ENCODE measurements around the gene TRAPPC4. TPM values are rescaled to one million over a fixed set of nuclear protein-coding genes. Genes with fewer than 3 reads are reported as not detected.
"Not testable (repeated sequence)": the region's sequence is repeated elsewhere in the genome, so short reads cannot be mapped to it uniquely, and the experiment has no call there.

TRAPPC4 gene, protein sequence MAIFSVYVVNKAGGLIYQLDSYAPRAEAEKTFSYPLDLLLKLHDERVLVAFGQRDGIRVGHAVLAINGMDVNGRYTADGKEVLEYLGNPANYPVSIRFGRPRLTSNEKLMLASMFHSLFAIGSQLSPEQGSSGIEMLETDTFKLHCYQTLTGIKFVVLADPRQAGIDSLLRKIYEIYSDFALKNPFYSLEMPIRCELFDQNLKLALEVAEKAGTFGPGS
- total RNA-seq (100 to 1,000 TPM; 154 TPM), polyA plus RNA-seq (125 TPM)

- Mint-ChIP-seq H3K36me3 (peaks cover 6 to 84% (median 12%) of the 10 kb centered on the region in 3 donors), H3K9me3 (no peaks in the 10 kb centered on the region), H3K4me1 (peaks cover 38 to 74% (median 54%) of the 10 kb centered on the region in 3 donors), H3K27ac (peak within 1 kb of the TSS; percentile 97 to 100 (median 100)), H3K4me3 (peak within 1 kb of the TSS; percentile 97 to 100 (median 99)), H3K27me3 (peaks cover 0 to 2% of the 10 kb centered on the region in 2 donors)
- Histone ChIP-seq H3K27me3 (ENCODE audit: insufficient read depth, low read length, poor library complexity, severe bottlenecking) (no peaks in the 10 kb centered on the region), H3K36me3 (ENCODE audit: insufficient read depth, low read length) (peaks cover 45% of the 10 kb centered on the region), H3K4me3 (ENCODE audit: low read length) (peak within 1 kb of the TSS; percentile 83), H3K4me1 (ENCODE audit: insufficient read depth, low read length) (peaks cover 41% of the 10 kb centered on the region), H3K9me3 (ENCODE audit: low read length) (no peaks in the 10 kb centered on the region), H3K27ac (ENCODE audit: low read depth, low read length) (peak within 1 kb of the TSS; percentile 94)
- CTCF ChIA-PET = interaction anchor here (0.6 to 2.9 kb wide), 7 partner anchors 10 to 77 kb away, joined by 3 to 11 read pairs (median 5); partner anchors contain the start of gene CENATAC
- POLR2A ChIA-PET = interaction anchor here (0.6 to 2.9 kb wide), 18 partner anchors 10 to 618 kb away, joined by 3 to 23 read pairs (median 4); partner anchors contain the start of genes C2CD2L, CENATAC, DPAGT1 and HINFP
- DNase-seq = peak; percentile 91 to 97 (median 96)
Measured at GRCh38 chr11:119018074-119018938, at the start of gene TRAPPC4, which contains the start of gene RPS25. TSS of gene TRAPPC4 (plus strand) at chr11:119018766. CDS start at chr11:119018796, 30 bp downstream. TSS of gene RPS25 (minus strand) at chr11:119018343. CDS start at chr11:119018284, 59 bp downstream.

- H3K4me3 Mint-ChIP-seq; H3K4me1 Mint-ChIP-seq; H3K27ac Mint-ChIP-seq; POLR2A ChIA-PET; H3K27me3 ChIP-seq (ENCODE audit: insufficient read depth, low read length, poor library complexity, severe bottlenecking); H3K4me3 ChIP-seq (ENCODE audit: low read length); H3K36me3 Mint-ChIP-seq; H3K36me3 ChIP-seq (ENCODE audit: insufficient read depth, low read length); H3K9me3 Mint-ChIP-seq; H3K27ac ChIP-seq (ENCODE audit: low read depth, low read length); H3K9me3 ChIP-seq (ENCODE audit: low read length); H3K4me1 ChIP-seq (ENCODE audit: insufficient read depth, low read length); DNase-seq: not testable (repeated sequence)
- CTCF ChIA-PET = interaction anchor here (3.1 kb wide), 1 partner anchor 12 kb away, joined by 12 read pairs; the partner anchor contains the start of gene UPK2
- H3K27me3 Mint-ChIP-seq = peaks cover 5 to 21% of the 10 kb centered on the region in 2 donors
Measured at GRCh38 chr11:118969508-118969907, 49.1 kb upstream of the TRAPPC4 start.

- Histone ChIP-seq H3K27me3 (ENCODE audit: insufficient read depth, low read length, poor library complexity, severe bottlenecking) (no peaks in the 10 kb centered on the region), H3K9me3 (ENCODE audit: low read length) (no peaks in the 10 kb centered on the region), H3K4me1 (ENCODE audit: insufficient read depth, low read length) (no peaks in the 10 kb centered on the region), H3K36me3 (ENCODE audit: insufficient read depth, low read length) (no peaks in the 10 kb centered on the region), H3K27ac (ENCODE audit: low read depth, low read length) (no peak within 1 kb of the TSS), H3K4me3 (ENCODE audit: low read length) (no peak within 1 kb of the TSS)
- peaks cover 5 to 35% of the 10 kb centered on the region in 2 donors for H3K27me3 Mint-ChIP-seq
- H3K36me3 Mint-ChIP-seq = peaks cover 0 to 4% (median 0%) of the 10 kb centered on the region in 3 donors
- no peak within 1 kb of the TSS for H3K4me3 Mint-ChIP-seq
- H3K4me1 Mint-ChIP-seq = no peaks in the 10 kb centered on the region
- H3K27ac Mint-ChIP-seq = no peak within 1 kb of the TSS
- no peak for DNase-seq
- ChIA-PET POLR2A (interaction anchor here (0.6 kb wide), 1 partner anchor 28 kb away, joined by 4 read pairs; no protein-coding TSS in a partner anchor), CTCF (no interaction called here)
- no peaks in the 10 kb centered on the region for H3K9me3 Mint-ChIP-seq
Measured at GRCh38 chr11:118971646-118972045, 46.9 kb upstream of the TRAPPC4 start, which contains the start of gene FOXR1. TSS of gene FOXR1 (plus strand) at chr11:118971761. CDS start at chr11:118971932, 171 bp downstream.

- no peak for DNase-seq
- ChIA-PET CTCF (interaction anchor here (1.5 kb wide), 1 partner anchor 17 kb away, joined by 3 read pairs; no protein-coding TSS in a partner anchor), POLR2A (no interaction called here)
Measured at GRCh38 chr11:118973985-118974384, 44.6 kb upstream of the TRAPPC4 start.

DNA sequence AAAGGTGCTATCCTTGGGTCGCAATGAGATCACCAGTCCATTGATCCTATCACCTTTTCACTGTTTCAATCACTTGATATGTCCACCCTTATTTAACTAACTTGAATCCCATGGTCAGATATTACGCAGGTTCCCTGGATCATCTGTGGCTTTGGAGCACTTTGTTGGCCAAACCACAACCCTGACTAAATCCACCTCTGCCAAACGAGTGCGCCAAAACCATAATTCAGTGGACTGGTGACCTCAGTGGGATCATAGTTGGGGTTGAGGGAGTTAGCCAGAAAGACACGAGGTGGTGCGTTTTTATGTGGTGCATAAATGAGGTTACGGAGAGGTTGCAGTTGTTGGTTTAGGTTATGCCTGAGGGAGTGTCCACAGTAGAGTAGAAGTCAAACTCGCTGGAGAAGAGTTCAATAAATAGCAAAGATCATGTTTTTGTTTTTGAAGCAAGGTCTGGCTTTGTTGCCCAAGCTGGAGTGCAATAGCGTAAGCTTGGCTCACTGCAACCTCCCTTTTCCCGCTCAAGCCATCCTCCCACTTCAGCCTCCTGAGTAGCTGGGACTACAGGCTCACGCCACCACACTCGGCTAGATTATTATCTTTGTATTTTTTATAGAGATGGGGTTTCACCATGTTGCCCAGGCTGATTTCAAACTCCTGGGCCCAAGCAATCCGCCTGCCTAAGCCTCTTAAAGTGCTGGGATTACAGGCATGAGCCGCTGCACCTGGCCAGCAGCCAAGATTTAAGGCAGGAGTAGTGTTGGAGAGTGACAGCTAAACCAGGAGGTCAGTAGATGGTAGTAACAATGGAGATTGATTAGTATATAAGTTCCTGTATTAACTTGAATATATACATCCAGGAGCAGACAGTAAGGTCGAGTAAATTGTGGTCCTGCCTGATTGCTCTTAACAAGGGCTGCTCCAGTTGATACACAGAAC, 42.5 kb upstream of the TRAPPC4 start:
- DNase-seq = no peak
- ChIA-PET CTCF (no interaction called here), POLR2A (interaction anchor here (0.7 kb wide), 1 partner anchor 369 kb away, joined by 3 read pairs; the partner anchor contains the start of gene PHLDB1)
- no peaks in the 10 kb centered on the region for H3K9me3 Mint-ChIP-seq
- peaks cover 9 to 43% of the 10 kb centered on the region in 2 donors for H3K27me3 Mint-ChIP-seq
- no peaks in the 10 kb centered on the region for H3K9me3 ChIP-seq (ENCODE audit: low read length)
- H3K27ac Mint-ChIP-seq = no peak overlapping the region
- no peak overlapping the region for H3K27ac ChIP-seq (ENCODE audit: low read depth, low read length)
- H3K4me3 Mint-ChIP-seq = no peak overlapping the region
- no peak overlapping the region for H3K4me3 ChIP-seq (ENCODE audit: low read length)
- peaks cover 0 to 4% (median 0%) of the 10 kb centered on the region in 3 donors for H3K36me3 Mint-ChIP-seq
- no peaks in the 10 kb centered on the region for H3K4me1 ChIP-seq (ENCODE audit: insufficient read depth, low read length)
- H3K36me3 ChIP-seq (ENCODE audit: insufficient read depth, low read length) = no peaks in the 10 kb centered on the region
- no peaks in the 10 kb centered on the region for H3K27me3 ChIP-seq (ENCODE audit: insufficient read depth, low read length, poor library complexity, severe bottlenecking)
- H3K4me1 Mint-ChIP-seq = no peaks in the 10 kb centered on the region

More at GRCh38 chr11:118973985-118974384, 44.6 kb upstream of the TRAPPC4 start:
- no peaks in the 10 kb centered on the region for H3K9me3 Mint-ChIP-seq
- Histone ChIP-seq H3K4me1 (ENCODE audit: insufficient read depth, low read length) (no peaks in the 10 kb centered on the region), H3K36me3 (ENCODE audit: insufficient read depth, low read length) (no peaks in the 10 kb centered on the region), H3K27ac (ENCODE audit: low read depth, low read length) (no peak overlapping the region), H3K9me3 (ENCODE audit: low read length) (no peaks in the 10 kb centered on the region), H3K4me3 (ENCODE audit: low read length) (no peak overlapping the region), H3K27me3 (ENCODE audit: insufficient read depth, low read length, poor library complexity, severe bottlenecking) (no peaks in the 10 kb centered on the region)
- no peak overlapping the region for H3K4me3 Mint-ChIP-seq
- peak overlapping the region in 1 of 8 donors; percentile 59 for H3K27ac Mint-ChIP-seq
- H3K27me3 Mint-ChIP-seq = peaks cover 7 to 47% of the 10 kb centered on the region in 2 donors
- no peaks in the 10 kb centered on the region for H3K4me1 Mint-ChIP-seq
- peaks cover 0 to 4% (median 0%) of the 10 kb centered on the region in 3 donors for H3K36me3 Mint-ChIP-seq

GRCh38 chr11:118979434-118979833, 39.1 kb upstream of the TRAPPC4 start:
- Histone ChIP-seq H3K27me3 (ENCODE audit: insufficient read depth, low read length, poor library complexity, severe bottlenecking) (no peaks in the 10 kb centered on the region), H3K4me3 (ENCODE audit: low read length) (no peak overlapping the region), H3K27ac (ENCODE audit: low read depth, low read length) (no peak overlapping the region), H3K9me3 (ENCODE audit: low read length) (no peaks in the 10 kb centered on the region), H3K4me1 (ENCODE audit: insufficient read depth, low read length) (no peaks in the 10 kb centered on the region), H3K36me3 (ENCODE audit: insufficient read depth, low read length) (no peaks in the 10 kb centered on the region)
- Mint-ChIP-seq H3K27me3 (peaks cover 6 to 27% of the 10 kb centered on the region in 2 donors), H3K4me3 (no peak overlapping the region), H3K27ac (no peak overlapping the region), H3K9me3 (no peaks in the 10 kb centered on the region), H3K4me1 (no peaks in the 10 kb centered on the region), H3K36me3 (peaks cover 0 to 4% (median 0%) of the 10 kb centered on the region in 3 donors)
- no peak for DNase-seq
- POLR2A ChIA-PET = no interaction called here
- CTCF ChIA-PET = no interaction called here

DNA sequence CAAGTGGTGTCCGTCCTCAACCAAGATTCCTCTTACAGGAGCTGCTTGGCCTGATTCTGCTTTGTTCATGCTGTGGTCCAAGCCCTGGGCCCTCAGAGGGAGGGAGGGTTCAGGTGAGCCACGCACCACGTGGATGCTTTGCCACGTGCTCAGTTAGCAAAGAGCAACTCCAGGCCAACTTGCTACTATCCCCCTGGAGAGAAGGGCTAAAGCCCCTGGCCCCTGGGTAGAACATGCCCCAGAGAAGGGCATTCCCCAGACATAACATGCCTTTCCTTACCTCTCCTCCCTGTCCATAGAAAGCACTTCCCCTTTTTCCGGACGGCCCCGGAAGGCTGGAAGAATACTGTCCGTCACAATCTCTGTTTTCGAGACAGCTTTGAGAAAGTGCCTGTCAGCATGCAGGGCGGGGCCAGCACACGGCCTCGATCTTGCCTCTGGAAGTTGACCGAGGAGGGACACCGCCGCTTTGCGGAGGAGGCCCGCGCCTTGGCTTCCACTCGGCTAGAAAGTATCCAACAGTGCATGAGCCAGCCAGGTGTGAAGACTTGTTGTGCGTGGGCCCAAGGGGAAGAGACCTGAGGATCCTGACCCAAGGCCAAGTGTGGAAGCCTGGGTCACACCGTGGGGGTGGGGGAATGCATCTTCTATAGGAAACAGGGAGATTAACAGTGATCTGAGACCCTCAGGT, 38.2 kb upstream of the TRAPPC4 start:
- Mint-ChIP-seq H3K27me3 (peaks cover 6 to 20% of the 10 kb centered on the region in 2 donors), H3K4me3 (no peak overlapping the region), H3K9me3 (no peaks in the 10 kb centered on the region), H3K36me3 (no peaks in the 10 kb centered on the region), H3K4me1 (no peaks in the 10 kb centered on the region), H3K27ac (no peak overlapping the region)
- H3K27ac ChIP-seq (ENCODE audit: low read depth, low read length) = peak overlapping the region; percentile 44
- no peak overlapping the region for H3K4me3 ChIP-seq (ENCODE audit: low read length)
- POLR2A ChIA-PET = no interaction called here
- DNase-seq = no peak
- no peaks in the 10 kb centered on the region for H3K36me3 ChIP-seq (ENCODE audit: insufficient read depth, low read length)
- CTCF ChIA-PET = no interaction called here
- H3K4me1 ChIP-seq (ENCODE audit: insufficient read depth, low read length) = no peaks in the 10 kb centered on the region
- no peaks in the 10 kb centered on the region for H3K9me3 ChIP-seq (ENCODE audit: low read length)
- no peaks in the 10 kb centered on the region for H3K27me3 ChIP-seq (ENCODE audit: insufficient read depth, low read length, poor library complexity, severe bottlenecking)

All from CD8-positive, alpha-beta memory T cell (primary cell).